ENCODE results near the gene MAS1L. TPM values are rescaled to one million over a fixed set of nuclear protein-coding genes. Genes with fewer than 3 reads are reported as not detected.

Gene MAS1L
- total RNA-seq, 4 donors from 2014 or later = 0.37 to 0.48 TPM; not detected in 2

GRCh38 chr6:29519291-29520010, 31.7 kb upstream of the MAS1L start:
- TF ChIP-seq CTCF (IDR thresholded peaks at IDR 0.05) (no peak), POLR2A (IDR thresholded peaks at IDR 0.05) (no peak)
- no peak for DNase-seq

GRCh38 chr6:29517728-29518440, 30.1 kb upstream of the MAS1L start:
- Histone ChIP-seq H3K36me3 (no peaks in the 10 kb centered on the region), H3K27me3 (no peaks in the 10 kb centered on the region), H3K9me3 (no peaks in the 10 kb centered on the region), H3K4me3 (no peak overlapping the region), H3K4me1 (no peaks in the 10 kb centered on the region), H3K27ac (no peak overlapping the region)
- no peak for DNase-seq
- TF ChIP-seq CTCF (IDR thresholded peaks at IDR 0.05) (no peak), POLR2A (IDR thresholded peaks at IDR 0.05) (no peak)
- intact Hi-C loops (cut with DNase I; ENCODE audit: low total_unique reads) = no loop called here

More at GRCh38 chr6:29519291-29520010, 31.7 kb upstream of the MAS1L start:
- no peak overlapping the region for H3K4me3 ChIP-seq
- no peaks in the 10 kb centered on the region for H3K4me1 ChIP-seq
- no peaks in the 10 kb centered on the region for H3K36me3 ChIP-seq
- no peak overlapping the region for H3K27ac ChIP-seq
- intact Hi-C loops (cut with DNase I; ENCODE audit: low total_unique reads) = no loop called here
- H3K27me3 ChIP-seq = no peaks in the 10 kb centered on the region
- H3K9me3 ChIP-seq = no peaks in the 10 kb centered on the region

- Histone ChIP-seq H3K9me3 (no peaks in the 10 kb centered on the region), H3K27me3 (no peaks in the 10 kb centered on the region), H3K27ac (no peak overlapping the region), H3K4me1 (no peaks in the 10 kb centered on the region), H3K4me3 (no peak overlapping the region), H3K36me3 (no peaks in the 10 kb centered on the region)
- TF ChIP-seq CTCF (IDR thresholded peaks at IDR 0.05) (no peak), POLR2A (IDR thresholded peaks at IDR 0.05) (no peak)
- no peak for DNase-seq
- intact Hi-C loops (cut with DNase I; ENCODE audit: low total_unique reads) = no loop called here
Observed at GRCh38 chr6:29517245-29517644, 29.5 kb upstream of the MAS1L start.

GRCh38 chr6:29516108-29516507, 28.4 kb upstream of the MAS1L start:
- no peak for DNase-seq
- no peak for TF ChIP-seq CTCF (IDR thresholded peaks at IDR 0.05)
- no peak for TF ChIP-seq POLR2A (IDR thresholded peaks at IDR 0.05)
- H3K27me3 ChIP-seq = no peaks in the 10 kb centered on the region
- intact Hi-C loops (cut with DNase I; ENCODE audit: low total_unique reads) = no loop called here
- no peaks in the 10 kb centered on the region for H3K9me3 ChIP-seq
- H3K27ac ChIP-seq = no peak overlapping the region
- H3K36me3 ChIP-seq = no peaks in the 10 kb centered on the region
- H3K4me3 ChIP-seq = no peak overlapping the region
- no peaks in the 10 kb centered on the region for H3K4me1 ChIP-seq

GRCh38 chr6:29510746-29511300, 23.1 kb upstream of the MAS1L start:
- Histone ChIP-seq H3K4me1 (no peaks in the 10 kb centered on the region), H3K9me3 (no peaks in the 10 kb centered on the region), H3K27me3 (no peaks in the 10 kb centered on the region), H3K36me3 (no peaks in the 10 kb centered on the region), H3K4me3 (no peak overlapping the region), H3K27ac (no peak overlapping the region)
- no peak for TF ChIP-seq POLR2A (IDR thresholded peaks at IDR 0.05)
- no peak for TF ChIP-seq CTCF (IDR thresholded peaks at IDR 0.05)
- intact Hi-C loops (cut with DNase I; ENCODE audit: low total_unique reads) = no loop called here
- no peak for DNase-seq
